Measurements from ENCODE around the gene UBE2O. TPM values are rescaled to one million over a fixed set of nuclear protein-coding genes. Genes with fewer than 3 reads are reported as not detected.

UBE2O gene
- total RNA-seq, 4 donors from 2014 or later: 20.3 to 52.0 (median 26.0) TPM

DNA sequence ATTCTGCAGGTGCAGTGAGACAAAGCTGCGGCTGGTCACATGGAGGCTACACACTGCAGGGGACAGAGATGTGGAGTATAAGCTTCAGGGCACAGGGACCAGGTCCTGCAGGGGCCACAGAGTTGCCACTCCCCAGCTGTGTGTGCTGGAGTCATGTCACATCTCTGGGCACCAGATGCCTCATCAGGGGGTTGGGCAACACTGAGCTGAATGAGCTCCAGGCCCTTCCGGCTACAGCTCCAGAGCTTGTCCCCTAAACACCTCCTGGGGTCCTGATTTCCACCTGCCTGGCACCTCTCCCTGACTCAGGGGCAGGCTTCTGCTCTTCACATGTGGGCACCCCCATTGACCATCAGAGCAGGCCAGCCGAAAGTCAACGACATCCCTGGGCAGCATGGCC lies 36.1 kb downstream of the UBE2O start:
- TF ChIP-seq, protein P1, sequence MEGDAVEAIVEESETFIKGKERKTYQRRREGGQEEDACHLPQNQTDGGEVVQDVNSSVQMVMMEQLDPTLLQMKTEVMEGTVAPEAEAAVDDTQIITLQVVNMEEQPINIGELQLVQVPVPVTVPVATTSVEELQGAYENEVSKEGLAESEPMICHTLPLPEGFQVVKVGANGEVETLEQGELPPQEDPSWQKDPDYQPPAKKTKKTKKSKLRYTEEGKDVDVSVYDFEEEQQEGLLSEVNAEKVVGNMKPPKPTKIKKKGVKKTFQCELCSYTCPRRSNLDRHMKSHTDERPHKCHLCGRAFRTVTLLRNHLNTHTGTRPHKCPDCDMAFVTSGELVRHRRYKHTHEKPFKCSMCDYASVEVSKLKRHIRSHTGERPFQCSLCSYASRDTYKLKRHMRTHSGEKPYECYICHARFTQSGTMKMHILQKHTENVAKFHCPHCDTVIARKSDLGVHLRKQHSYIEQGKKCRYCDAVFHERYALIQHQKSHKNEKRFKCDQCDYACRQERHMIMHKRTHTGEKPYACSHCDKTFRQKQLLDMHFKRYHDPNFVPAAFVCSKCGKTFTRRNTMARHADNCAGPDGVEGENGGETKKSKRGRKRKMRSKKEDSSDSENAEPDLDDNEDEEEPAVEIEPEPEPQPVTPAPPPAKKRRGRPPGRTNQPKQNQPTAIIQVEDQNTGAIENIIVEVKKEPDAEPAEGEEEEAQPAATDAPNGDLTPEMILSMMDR (IDR thresholded peaks at IDR 0.05): no peak
- TF ChIP-seq POLR2A (IDR thresholded peaks at IDR 0.05): no peak
- H3K4me3 ChIP-seq (ENCODE audit: low read depth, poor library complexity, severe bottlenecking): no peak overlapping the region
- intact Hi-C loops (cut with DNase I; ENCODE audit: low total_unique reads): no loop called here
- whole genome bisulfite sequencing, 2 donors: 93 to 97% methylated on average over 3 to 4 of the region's 4 CpGs
- DNase-seq (ENCODE audit: low spot score in 2 of 2): no peak

DNA sequence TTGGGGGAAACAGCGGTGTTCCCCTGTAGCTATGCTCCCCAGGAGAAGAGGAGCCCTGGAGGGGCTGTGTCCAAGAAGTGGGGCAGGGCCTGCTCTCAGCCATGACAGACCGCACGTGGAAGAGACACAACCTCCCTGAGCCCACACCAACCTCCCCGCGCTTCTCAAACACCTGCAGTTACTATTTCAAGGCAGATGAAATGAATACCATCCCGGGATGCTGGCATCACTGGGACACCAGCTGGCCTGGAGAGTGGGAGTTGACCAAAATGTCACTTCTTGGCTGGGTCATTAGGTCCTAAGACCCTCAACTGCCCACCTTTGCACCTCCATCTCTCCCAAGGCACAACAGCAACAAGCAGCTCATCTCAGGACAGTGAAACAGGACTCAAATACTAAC lies 36.5 kb downstream of the UBE2O start:
- WGBS, 2 donors: 93% methylated on average over 6 of the region's 6 CpGs
- TF ChIP-seq, protein P1 (IDR thresholded peaks at IDR 0.05): no peak
- no peak for TF ChIP-seq POLR2A (IDR thresholded peaks at IDR 0.05)
- DNase-seq (ENCODE audit: low spot score in 2 of 2): no peak
- H3K4me3 ChIP-seq (ENCODE audit: low read depth, poor library complexity, severe bottlenecking): no peak overlapping the region
- intact Hi-C loops (cut with DNase I; ENCODE audit: low total_unique reads): no loop called here

- 81% methylated on average over 15 of the region's 15 CpGs for WGBS, 2 donors
- intact Hi-C loops (cut with DNase I; ENCODE audit: low total_unique reads): no loop called here
- no peak overlapping the region for H3K4me3 ChIP-seq (ENCODE audit: low read depth, poor library complexity, severe bottlenecking)
- TF ChIP-seq, protein P1 (IDR thresholded peaks at IDR 0.05): no peak
- no peak for TF ChIP-seq POLR2A (IDR thresholded peaks at IDR 0.05)
- no peak for DNase-seq (ENCODE audit: low spot score in 2 of 2)
Observed at GRCh38 chr17:76415786-76416185, 37.2 kb downstream of the UBE2O start.

DNA sequence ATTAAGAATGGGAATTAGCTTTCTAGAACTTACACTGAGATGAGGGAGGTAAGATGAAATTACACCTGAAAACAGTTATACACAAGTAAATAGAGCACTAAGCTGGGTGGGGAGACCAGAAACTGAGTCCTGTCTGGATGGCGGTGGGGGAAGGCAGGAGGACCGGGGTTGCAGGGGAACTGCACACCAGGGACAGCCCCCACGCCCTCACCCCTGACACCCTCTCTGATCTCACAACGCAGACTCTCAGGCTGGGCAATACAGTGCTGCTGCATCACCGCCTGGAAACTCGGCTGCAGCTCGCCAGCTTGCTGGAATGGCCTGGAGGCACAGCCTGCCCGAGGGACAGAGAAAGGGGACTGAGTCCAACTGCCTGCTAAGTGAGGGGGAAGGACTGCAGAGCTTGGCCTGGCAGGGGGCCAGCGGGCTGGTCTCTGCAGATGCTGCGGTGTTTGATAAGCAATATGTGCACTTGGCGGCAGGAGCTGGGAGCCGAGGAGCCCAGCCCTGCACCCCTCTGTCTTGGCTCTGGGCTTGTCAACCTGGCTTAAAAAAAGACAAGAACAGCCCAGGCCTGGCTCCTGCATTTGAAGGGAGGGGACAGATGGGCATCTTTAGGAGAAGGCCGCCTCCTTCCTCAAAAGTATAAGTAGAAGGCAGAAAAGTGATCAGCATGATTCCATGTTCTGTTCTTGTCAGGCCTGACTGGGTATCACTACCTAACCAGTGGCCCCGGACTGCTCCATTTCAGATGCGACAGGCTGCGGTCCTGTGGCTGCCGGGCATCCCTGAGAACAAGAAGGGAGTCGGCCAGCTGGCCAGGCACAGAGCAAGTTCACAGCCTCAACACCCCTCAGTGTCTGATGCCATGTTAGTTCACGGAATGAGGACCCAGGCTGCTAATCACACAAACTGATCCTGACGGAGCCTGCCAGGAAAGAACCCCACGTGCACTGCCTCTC lies 38.3 kb downstream of the UBE2O start:
- intact Hi-C loops (cut with DNase I; ENCODE audit: low total_unique reads): no loop called here
- no peak for DNase-seq (ENCODE audit: low spot score in 2 of 2)
- 51 to 61% methylated on average over 21 of the region's 21 CpGs for WGBS, 2 donors
- no peak overlapping the region for H3K4me3 ChIP-seq (ENCODE audit: low read depth, poor library complexity, severe bottlenecking)
- no peak for TF ChIP-seq POLR2A (IDR thresholded peaks at IDR 0.05)
- TF ChIP-seq, protein P1 (IDR thresholded peaks at IDR 0.05): no peak

GRCh38 chr17:76411247-76411646 lies 41.7 kb downstream of the UBE2O start:
- no peak for TF ChIP-seq POLR2A (IDR thresholded peaks at IDR 0.05)
- TF ChIP-seq, protein P1 (IDR thresholded peaks at IDR 0.05): no peak
- DNase-seq (ENCODE audit: low spot score in 2 of 2): no peak
- no peak overlapping the region for H3K4me3 ChIP-seq (ENCODE audit: low read depth, poor library complexity, severe bottlenecking)
- intact Hi-C loops (cut with DNase I; ENCODE audit: low total_unique reads): no loop called here
- WGBS, 2 donors: 88 to 93% methylated on average over 5 of the region's 5 CpGs

Measured in lower leg skin (tissue), 4 donors.